ENCODE measurements around the gene KLK10.

The KLK10 gene

GRCh38 chr19:51025809-51026553 is 6.5 kb upstream of the KLK10 start:
- Histone ChIP-seq H3K4me1 (no peaks in the 10 kb centered on the region), H3K27me3 (peaks cover 66% of the 10 kb centered on the region), H3K36me3 (no peaks in the 10 kb centered on the region), H3K4me3 (ENCODE audit: low read depth, low read length) (no peak overlapping the region), H3K9me3 (no peaks in the 10 kb centered on the region; the same call in 1 of the 2 replicates)
- no peak for TF ChIP-seq CTCF (IDR thresholded peaks at IDR 0.05; ENCODE audit: low read depth, low read length)
- no peak for DNase-seq

GRCh38 chr19:51025401-51025800 is 5.9 kb upstream of the KLK10 start:
- Histone ChIP-seq H3K9me3 (no peaks in the 10 kb centered on the region; the same call in 1 of the 2 replicates), H3K36me3 (no peaks in the 10 kb centered on the region), H3K4me3 (ENCODE audit: low read depth, low read length) (no peak overlapping the region), H3K27me3 (peaks cover 68% of the 10 kb centered on the region), H3K4me1 (no peaks in the 10 kb centered on the region)
- DNase-seq: no peak
- TF ChIP-seq CTCF (IDR thresholded peaks at IDR 0.05; ENCODE audit: low read depth, low read length): no peak

- no peak for TF ChIP-seq CTCF (IDR thresholded peaks at IDR 0.05; ENCODE audit: low read depth, low read length)
- DNase-seq: no peak
- peaks cover 73% of the 10 kb centered on the region for H3K27me3 ChIP-seq
Measured at GRCh38 chr19:51024924-51025323, 5.4 kb upstream of the KLK10 start.

GRCh38 chr19:51023946-51024345 is 4.4 kb upstream of the KLK10 start:
- H3K36me3 ChIP-seq: no peaks in the 10 kb centered on the region
- no peak for DNase-seq
- H3K27me3 ChIP-seq: peaks cover 80% of the 10 kb centered on the region
- TF ChIP-seq CTCF (IDR thresholded peaks at IDR 0.05; ENCODE audit: low read depth, low read length): no peak
- H3K9me3 ChIP-seq: no peaks in the 10 kb centered on the region
- H3K4me3 ChIP-seq (ENCODE audit: low read depth, low read length): no peak overlapping the region
- no peaks in the 10 kb centered on the region for H3K4me1 ChIP-seq

More at GRCh38 chr19:51024924-51025323, 5.4 kb upstream of the KLK10 start:
- Histone ChIP-seq H3K9me3 (no peaks in the 10 kb centered on the region; the same call in 1 of the 2 replicates), H3K36me3 (no peaks in the 10 kb centered on the region), H3K4me3 (ENCODE audit: low read depth, low read length) (no peak overlapping the region), H3K4me1 (no peaks in the 10 kb centered on the region)

GRCh38 chr19:51022526-51022925 is 3.0 kb upstream of the KLK10 start:
- no peak overlapping the region for H3K4me3 ChIP-seq (ENCODE audit: low read depth, low read length)
- TF ChIP-seq CTCF (IDR thresholded peaks at IDR 0.05; ENCODE audit: low read depth, low read length): no peak
- peaks cover 84% of the 10 kb centered on the region for H3K27me3 ChIP-seq
- H3K4me1 ChIP-seq: no peaks in the 10 kb centered on the region
- H3K9me3 ChIP-seq: no peaks in the 10 kb centered on the region
- no peaks in the 10 kb centered on the region for H3K36me3 ChIP-seq
- no peak for DNase-seq

- Histone ChIP-seq H3K9me3 (no peaks in the 10 kb centered on the region), H3K36me3 (no peaks in the 10 kb centered on the region), H3K4me1 (no peaks in the 10 kb centered on the region), H3K27me3 (peaks cover 80% of the 10 kb centered on the region), H3K4me3 (ENCODE audit: low read depth, low read length) (no peak overlapping the region)
- TF ChIP-seq CTCF (IDR thresholded peaks at IDR 0.05; ENCODE audit: low read depth, low read length): peak; percentile 71
- peak; percentile 27 for DNase-seq
Measured at GRCh38 chr19:51020988-51021651, 1.6 kb upstream of the KLK10 start.
